Heart left ventricle (tissue), 13 donors: ENCODE measurements around the gene RAB2B.

ENCODE experiments used
- POLR2A ChIP-seq, 2 donors: fragments of 450-650 bp; IDR thresholded peaks; one replicate each; pipeline ENCODE4 v1.6.1; 2017; ENCODE audit warnings: antibody characterized with exemption in 2 of 2, mild to moderate bottlenecking in 2 of 2, moderate library complexity in 2 of 2
- TF ChIP-seq, protein P1 (sequence below), 12 donors: fragments of 200-600 bp; sonication (generic) in 4 of 12; IDR thresholded peaks; one replicate each; pipeline versions ENCODE4 v1.5.0 to v1.8.0; 2018 to 2022; ENCODE audit warnings: antibody characterized with exemption in 12 of 12, mild to moderate bottlenecking in 5 of 12
- donor health status: ischemic (EF 13 %, LVEDD 7.1; RV severe dilation, severe dysfunction).
- donor health status: DM: no; HTN: yes; CAD: no.
- donor health status: DM: no; HTN: no; CAD: no.
- donor health status: ischemic (EF 25% LVEDD 6.9; RV normal size, moderate dysfunction).
- donor health status: ischemic (EF 25% LVEDD 5.7; RV mildly dilated, moderate dysfunction).
- donor health status: ischemic (EF 35%, LVEDD 5.7; RV mildly dilated, moderate dysfunction).
- donor health status: nonischemic (EF 11% LVEDD 7.7; RV severe dilation, severe dysfunction).
- donor health status: DM: yes; HTN: yes; CAD: no.
- donor health status: PGD.
- donor health status: ischemic (EF 29% LVEDD 5.4; RV normal size, mild dysfunction).
- donor health status: nonischemic (EF 23%, LVEDD 6.1; RV moderate dilation, normal function).

DNA sequence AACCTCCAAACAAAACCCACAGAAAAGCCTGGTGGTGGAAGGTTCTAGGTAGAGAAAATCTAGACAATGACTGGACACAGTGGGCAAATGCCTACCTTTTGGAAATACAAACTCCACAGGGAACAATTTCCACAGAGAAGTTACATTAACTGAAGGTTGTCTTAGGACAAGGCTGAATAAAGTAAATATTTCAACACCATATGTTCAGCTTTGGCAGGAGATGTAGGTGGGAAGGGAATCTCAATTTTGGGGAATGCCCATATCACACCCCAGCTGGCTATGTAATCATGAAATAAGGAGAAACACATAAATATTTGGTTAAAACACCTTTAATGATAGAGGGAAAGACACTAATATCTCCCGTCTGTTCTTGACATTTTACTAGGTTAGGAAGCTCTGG, 44.0 kb upstream of the RAB2B start:
- TF ChIP-seq, protein P1, sequence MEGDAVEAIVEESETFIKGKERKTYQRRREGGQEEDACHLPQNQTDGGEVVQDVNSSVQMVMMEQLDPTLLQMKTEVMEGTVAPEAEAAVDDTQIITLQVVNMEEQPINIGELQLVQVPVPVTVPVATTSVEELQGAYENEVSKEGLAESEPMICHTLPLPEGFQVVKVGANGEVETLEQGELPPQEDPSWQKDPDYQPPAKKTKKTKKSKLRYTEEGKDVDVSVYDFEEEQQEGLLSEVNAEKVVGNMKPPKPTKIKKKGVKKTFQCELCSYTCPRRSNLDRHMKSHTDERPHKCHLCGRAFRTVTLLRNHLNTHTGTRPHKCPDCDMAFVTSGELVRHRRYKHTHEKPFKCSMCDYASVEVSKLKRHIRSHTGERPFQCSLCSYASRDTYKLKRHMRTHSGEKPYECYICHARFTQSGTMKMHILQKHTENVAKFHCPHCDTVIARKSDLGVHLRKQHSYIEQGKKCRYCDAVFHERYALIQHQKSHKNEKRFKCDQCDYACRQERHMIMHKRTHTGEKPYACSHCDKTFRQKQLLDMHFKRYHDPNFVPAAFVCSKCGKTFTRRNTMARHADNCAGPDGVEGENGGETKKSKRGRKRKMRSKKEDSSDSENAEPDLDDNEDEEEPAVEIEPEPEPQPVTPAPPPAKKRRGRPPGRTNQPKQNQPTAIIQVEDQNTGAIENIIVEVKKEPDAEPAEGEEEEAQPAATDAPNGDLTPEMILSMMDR (IDR thresholded peaks at IDR 0.05) = no peak
- TF ChIP-seq POLR2A (IDR thresholded peaks at IDR 0.05) = no peak
